Osteoblast (primary cell): Measurements from ENCODE around the gene ATXN7L1. TPM values are rescaled to one million over a fixed set of nuclear protein-coding genes. Genes with fewer than 3 reads are reported as not detected.
"Not testable (repeated sequence)": the region's sequence is repeated elsewhere in the genome, so short reads cannot be mapped to it uniquely, and the experiment has no call there.

Source experiments
- DNase-seq: peaks from one replicate; pipeline ENCODE4 v3.0.0; 2011; ENCODE audit warnings: low spot score, mixed read lengths; ENCODE audit not compliant: insufficient read length; ENCODE audit errors: missing footprints
- H2AFZ ChIP-seq: 2 replicates; pipeline ENCODE4 v1.6.0; 2011; ENCODE audit warnings: mild to moderate bottlenecking, low read length
- H3K27ac ChIP-seq: 2 replicates; pipeline ENCODE4 v1.5.1; 2011; ENCODE audit warnings: mild to moderate bottlenecking, low read depth, low read length, moderate library complexity
- H3K27me3 ChIP-seq: 2 replicates; pipeline ENCODE4 v1.6.0; 2012; ENCODE audit warnings: mild to moderate bottlenecking, control low read depth, inconsistent platforms, low read length, moderate library complexity; ENCODE audit not compliant: insufficient read depth
- H3K36me3 ChIP-seq: 2 replicates; pipeline ENCODE4 v1.5.1; 2011; ENCODE audit warnings: mild to moderate bottlenecking, low read length, control low read depth, moderate library complexity; ENCODE audit not compliant: insufficient read depth
- H3K4me1 ChIP-seq: 2 replicates; pipeline ENCODE4 v1.5.1; 2011; ENCODE audit warnings: mild to moderate bottlenecking, low read length, control low read depth, moderate library complexity; ENCODE audit not compliant: insufficient read depth
- H3K4me2 ChIP-seq: 2 replicates; pipeline ENCODE4 v1.6.0; 2011; ENCODE audit warnings: mild to moderate bottlenecking, low read length; ENCODE audit not compliant: insufficient read depth
- H3K4me3 ChIP-seq: fragments of 200-600 bp; sonication (generic); 3 replicates; pipeline ENCODE4 v1.5.1; 2012; ENCODE audit warnings: mild to moderate bottlenecking, low read length, inconsistent platforms; ENCODE audit not compliant: insufficient read depth
- H3K79me2 ChIP-seq: 2 replicates; pipeline ENCODE4 v1.6.0; 2012; ENCODE audit warnings: mild to moderate bottlenecking, low read length, control low read depth, inconsistent platforms; ENCODE audit not compliant: insufficient read depth
- H3K9me3 ChIP-seq: 2 replicates; pipeline ENCODE4 v1.5.1; 2011; ENCODE audit warnings: low read depth, low read length, control low read depth
- H4K20me1 ChIP-seq: 2 replicates; pipeline ENCODE4 v1.6.0; 2012; ENCODE audit warnings: mild to moderate bottlenecking, low read length, control low read depth; ENCODE audit not compliant: insufficient read depth
- total RNA-seq: library from RNA; depleted of rRNA; stranded (reverse); fragments of >200 nt; gene quantifications from 2 replicates; pipeline ENCODE4 v1.2.3, GENCODE V29; 2012
- TF ChIP-seq, protein P1 (sequence below): IDR thresholded peaks from 2 replicates; pipeline ENCODE4 v1.5.1; 2011; ENCODE audit warnings: mild to moderate bottlenecking, low read depth, low read length, moderate library complexity; ENCODE audit errors: extremely low read depth

The ATXN7L1 gene
- total RNA-seq, 1 donor = 9.0 TPM

DNA sequence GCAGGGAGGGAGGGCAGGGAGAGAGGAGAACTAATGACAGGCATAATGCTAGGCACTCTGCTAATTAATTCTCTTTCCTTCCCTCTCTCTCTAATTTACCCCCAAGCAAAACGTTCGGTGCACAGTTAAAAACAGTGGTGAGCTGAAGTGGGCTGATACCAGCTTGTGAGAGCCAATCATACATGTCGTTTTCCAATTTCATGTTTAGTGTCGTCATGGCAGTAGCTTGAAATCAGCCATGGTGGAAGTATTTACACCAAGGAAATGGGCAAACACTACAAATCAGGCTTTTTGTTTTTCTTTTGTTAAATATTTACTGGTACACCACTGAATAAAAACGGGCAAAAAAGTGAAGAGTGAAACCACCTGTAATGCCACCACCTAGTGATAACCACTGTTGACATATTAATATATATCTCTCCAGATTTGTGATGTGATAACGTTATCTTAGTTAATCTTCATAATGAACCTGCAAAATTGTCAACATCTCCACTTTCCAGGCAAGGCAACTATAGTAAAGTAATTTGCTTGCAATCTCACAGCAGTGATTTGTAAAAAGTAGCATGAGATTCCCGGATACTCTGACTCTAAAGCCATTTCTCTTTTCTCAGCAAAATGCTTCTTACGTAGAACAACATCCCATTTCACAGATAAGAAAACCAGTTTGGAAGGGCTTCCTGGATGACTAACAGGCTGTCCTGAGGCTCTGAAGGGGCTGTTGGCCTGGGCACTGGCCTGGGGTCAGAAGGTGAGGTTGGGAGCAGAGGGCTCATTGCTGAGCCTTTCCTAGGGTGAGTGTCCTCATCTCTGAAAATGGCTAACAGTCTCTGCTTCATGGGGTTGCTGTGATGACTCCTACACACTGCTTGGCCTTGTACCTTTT is 83.7 kb downstream of the ATXN7L1 start:
- no peaks in the 10 kb centered on the region for H3K9me3 ChIP-seq
- no peak for DNase-seq
- H3K27ac ChIP-seq = no peak overlapping the region
- TF ChIP-seq, protein P1, sequence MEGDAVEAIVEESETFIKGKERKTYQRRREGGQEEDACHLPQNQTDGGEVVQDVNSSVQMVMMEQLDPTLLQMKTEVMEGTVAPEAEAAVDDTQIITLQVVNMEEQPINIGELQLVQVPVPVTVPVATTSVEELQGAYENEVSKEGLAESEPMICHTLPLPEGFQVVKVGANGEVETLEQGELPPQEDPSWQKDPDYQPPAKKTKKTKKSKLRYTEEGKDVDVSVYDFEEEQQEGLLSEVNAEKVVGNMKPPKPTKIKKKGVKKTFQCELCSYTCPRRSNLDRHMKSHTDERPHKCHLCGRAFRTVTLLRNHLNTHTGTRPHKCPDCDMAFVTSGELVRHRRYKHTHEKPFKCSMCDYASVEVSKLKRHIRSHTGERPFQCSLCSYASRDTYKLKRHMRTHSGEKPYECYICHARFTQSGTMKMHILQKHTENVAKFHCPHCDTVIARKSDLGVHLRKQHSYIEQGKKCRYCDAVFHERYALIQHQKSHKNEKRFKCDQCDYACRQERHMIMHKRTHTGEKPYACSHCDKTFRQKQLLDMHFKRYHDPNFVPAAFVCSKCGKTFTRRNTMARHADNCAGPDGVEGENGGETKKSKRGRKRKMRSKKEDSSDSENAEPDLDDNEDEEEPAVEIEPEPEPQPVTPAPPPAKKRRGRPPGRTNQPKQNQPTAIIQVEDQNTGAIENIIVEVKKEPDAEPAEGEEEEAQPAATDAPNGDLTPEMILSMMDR = no peak
- no peaks in the 10 kb centered on the region for H3K27me3 ChIP-seq
- peaks cover 6% of the 10 kb centered on the region for H4K20me1 ChIP-seq
- H3K79me2 ChIP-seq = no peaks in the 10 kb centered on the region
- H3K4me1 ChIP-seq = peaks cover 20% of the 10 kb centered on the region
- H3K4me2 ChIP-seq = no peak overlapping the region
- H3K4me3 ChIP-seq = no peak overlapping the region
- no peaks in the 10 kb centered on the region for H3K36me3 ChIP-seq
- no peak overlapping the region for H2AFZ ChIP-seq

DNA sequence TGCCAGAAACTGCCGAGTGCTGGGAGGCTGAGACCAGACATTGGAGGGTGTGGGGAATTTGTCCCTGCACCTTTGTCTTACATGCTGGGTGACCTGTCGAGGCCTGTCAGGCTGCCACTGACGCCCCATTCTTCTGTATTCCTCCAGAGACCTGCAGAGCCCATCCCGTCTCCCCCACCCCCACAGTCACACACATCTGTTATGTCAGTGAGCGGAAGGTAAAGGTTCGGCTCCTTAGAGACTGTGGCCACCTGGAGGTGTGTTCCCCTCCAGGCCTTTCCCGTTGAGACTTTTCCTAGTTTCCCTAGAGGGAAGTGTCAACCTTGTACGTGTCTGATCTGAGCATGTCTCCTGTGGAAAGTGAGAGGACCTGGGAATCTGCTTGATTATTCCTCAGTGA is 84.5 kb downstream of the ATXN7L1 start:
- peaks cover 6% of the 10 kb centered on the region for H4K20me1 ChIP-seq
- H3K4me2 ChIP-seq = no peak overlapping the region
- TF ChIP-seq, protein P1 = no peak
- H3K4me1 ChIP-seq = peaks cover 20% of the 10 kb centered on the region
- no peaks in the 10 kb centered on the region for H3K79me2 ChIP-seq
- H3K27me3 ChIP-seq = no peaks in the 10 kb centered on the region
- H2AFZ ChIP-seq = no peak overlapping the region
- no peak for DNase-seq
- H3K9me3 ChIP-seq = no peaks in the 10 kb centered on the region
- H3K4me3 ChIP-seq = no peak overlapping the region
- no peak overlapping the region for H3K27ac ChIP-seq
- no peaks in the 10 kb centered on the region for H3K36me3 ChIP-seq

DNA sequence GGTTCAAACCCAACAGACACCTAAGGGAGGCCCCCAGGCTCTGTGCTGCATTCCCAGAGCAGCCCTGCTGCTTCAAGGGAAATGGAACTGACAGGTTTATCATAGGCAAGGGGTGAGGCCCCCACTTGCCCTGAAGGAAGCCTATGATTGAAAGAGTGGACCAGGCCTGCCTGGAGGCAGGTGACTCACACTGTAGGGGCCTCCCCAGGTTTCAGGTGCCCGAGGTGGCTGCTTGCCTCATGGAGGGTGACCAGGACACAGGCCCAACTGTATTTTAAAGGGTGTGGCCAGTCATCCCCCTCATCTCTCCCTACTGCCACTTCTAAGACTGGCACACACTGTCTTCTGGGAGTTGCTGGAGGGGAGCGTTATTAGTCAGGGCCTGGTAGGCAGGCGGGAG is 85.4 kb downstream of the ATXN7L1 start:
- H3K27me3 ChIP-seq = no peaks in the 10 kb centered on the region
- TF ChIP-seq, protein P1 = no peak
- H3K36me3 ChIP-seq = no peaks in the 10 kb centered on the region
- no peaks in the 10 kb centered on the region for H3K79me2 ChIP-seq
- no peaks in the 10 kb centered on the region for H3K9me3 ChIP-seq
- no peak overlapping the region for H2AFZ ChIP-seq
- H3K4me3 ChIP-seq = no peak overlapping the region
- peaks cover 6% of the 10 kb centered on the region for H4K20me1 ChIP-seq
- peaks cover 12% of the 10 kb centered on the region for H3K4me1 ChIP-seq
- no peak overlapping the region for H3K4me2 ChIP-seq
- no peak for DNase-seq
- H3K27ac ChIP-seq = no peak overlapping the region

DNA sequence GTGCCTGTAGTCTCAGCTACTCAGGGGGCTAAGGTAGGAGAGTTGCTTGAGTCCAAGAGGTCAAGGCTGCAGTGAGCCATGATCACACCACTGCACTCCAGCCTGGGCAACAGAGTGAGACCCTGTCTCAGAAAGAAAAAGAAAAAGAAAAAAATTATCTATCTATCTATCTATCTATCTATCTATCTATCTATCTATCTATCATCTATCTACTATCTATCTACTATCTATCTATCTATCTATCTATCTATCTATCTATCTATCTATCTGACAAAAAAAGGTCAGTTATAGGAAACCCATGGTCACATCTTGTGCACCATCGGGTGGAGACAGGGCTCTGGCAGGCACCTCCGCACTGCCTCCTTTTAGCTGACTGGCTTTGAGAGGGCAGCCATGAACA is 85.9 kb downstream of the ATXN7L1 start:
- not testable (repeated sequence) for H3K27me3 ChIP-seq, H2AFZ ChIP-seq, H4K20me1 ChIP-seq, H3K36me3 ChIP-seq, DNase-seq, H3K9me3 ChIP-seq, H3K79me2 ChIP-seq, H3K4me2 ChIP-seq, H3K4me1 ChIP-seq, H3K27ac ChIP-seq, H3K4me3 ChIP-seq
